K562 (cell line): Measurements from ENCODE around the gene CDH1. TPM values are rescaled to one million over a fixed set of nuclear protein-coding genes. Genes with fewer than 3 reads are reported as not detected.
A peak's percentile ranks its signal among the peaks of the same experiment; 100 is the strongest.

Experiments used
- ATAC-seq: fragments of 200-7000 bp; cut with Tn5 transposase; 3 replicates; pipeline ENCODE4 v1.9.1; 2020; ENCODE audit warnings: moderate library complexity
- BruUV-seq: library from RNA; stranded (reverse); fragments of 400-500 nt; replicated peaks from 2 replicates; lab custom pipeline; 2021; lab: Mats Ljungman, UMichigan
- CTCF ChIA-PET: fragments of 300-600 bp; formaldehyde crosslinking; extraction: SDS; loops from one replicate; lab custom pipeline; 2021; ENCODE audit warnings: low intra/inter-chr PET ratio; lab: Yijun Ruan, JAX
- POLR2A ChIA-PET: fragments of 300-600, 350-650 bp; sonication (Branson Sonifier 250); formaldehyde crosslinking; extraction: SDS; loops from one replicate; lab custom pipeline; 2021; ENCODE audit warnings: antibody characterized with exemption, inconsistent platforms; lab: Yijun Ruan, JAX
- DNase-seq, 4 experiments: peaks; one replicate each; pipeline versions ENCODE4 v3.0.0 to v3.0.0-alpha.2; 2011 to 2018; ENCODE audit warnings: low spot score in 3 of 4, mixed read lengths in 3 of 4; ENCODE audit errors: extremely low read depth in 1 of 4
- FAIRE-seq: peaks from 2 replicates; lab custom pipeline; 2011; peaks lifted over from hg19 to GRCh38; lab: Jason Lieb, UNC
- H2AFZ ChIP-seq: 2 replicates; pipeline ENCODE4 v1.6.0; 2011; ENCODE audit warnings: low read depth, low read length, control low read depth, inconsistent platforms
- H3K27ac ChIP-seq: fragments of 200-600 bp; 3 replicates; pipeline ENCODE4 v1.8.0; 2011; ENCODE audit warnings: low read depth, mild to moderate bottlenecking, control low read depth, inconsistent platforms, low read length, moderate library complexity, mixed read lengths; ENCODE audit errors: extremely low read depth
- H3K27me3 ChIP-seq, 2 experiments: fragments of 300-600 bp in 1 of 2; 2 replicates in 1 of 2; 3 replicates in 1 of 2; pipeline versions ENCODE4 v1.6.0 to v1.8.0; 2011; ENCODE audit warnings: inconsistent platforms in 2 of 2, low read length in 2 of 2, mild to moderate bottlenecking in 1 of 2, mixed read lengths in 1 of 2, moderate library complexity in 1 of 2; ENCODE audit not compliant: control insufficient read depth in 2 of 2, insufficient read depth in 2 of 2
- H3K36me3 ChIP-seq: fragments of 300-600 bp; 3 replicates; pipeline ENCODE4 v1.8.0; 2011; ENCODE audit warnings: mild to moderate bottlenecking, low read length, inconsistent platforms; ENCODE audit not compliant: control insufficient read depth, insufficient read depth
- H3K4me1 ChIP-seq, 2 experiments: fragments of 200-600 bp in 1 of 2; replicated peaks in 1 of 2; 2 replicates in 1 of 2; 3 replicates in 1 of 2; pipeline versions ENCODE4 v1.5.1 to v1.8.0; 2011; ENCODE audit warnings: inconsistent platforms in 2 of 2, low read length in 2 of 2, mild to moderate bottlenecking in 1 of 2, mixed read lengths in 1 of 2, moderate library complexity in 1 of 2; ENCODE audit not compliant: control insufficient read depth in 2 of 2, insufficient read depth in 2 of 2
- H3K4me2 ChIP-seq: 2 replicates; pipeline ENCODE4 v1.6.1; 2011; ENCODE audit warnings: low read length, control low read depth, inconsistent platforms, mixed read lengths; ENCODE audit not compliant: insufficient read depth
- H3K4me3 ChIP-seq: fragments of 200-600 bp; sonication (generic), shearing (Covaris generic); 2 replicates; pipeline ENCODE4 v1.5.1; 2016; ENCODE audit warnings: control low read depth, inconsistent platforms
- H3K79me2 ChIP-seq: fragments of 200-600 bp; 3 replicates; pipeline ENCODE4 v1.8.0; 2011; ENCODE audit warnings: low read length, inconsistent platforms; ENCODE audit not compliant: control insufficient read depth, insufficient read depth
- H3K9ac ChIP-seq, 2 experiments: 2 replicates each; pipeline versions ENCODE4 v1.6.0 to v1.6.1; 2011; ENCODE audit warnings: low read depth in 2 of 2, low read length in 2 of 2, control low read depth in 1 of 2, inconsistent platforms in 1 of 2, mild to moderate bottlenecking in 1 of 2, mixed read lengths in 1 of 2; ENCODE audit not compliant: insufficient read depth in 1 of 2
- H3K9me1 ChIP-seq: one replicate; pipeline ENCODE4 v1.6.0; 2011; ENCODE audit warnings: inconsistent platforms, mild to moderate bottlenecking, low read length, moderate library complexity; ENCODE audit not compliant: control insufficient read depth, insufficient read depth
- H3K9me3 ChIP-seq: replicated peaks from 2 replicates; pipeline ENCODE4 v1.5.1; 2011; ENCODE audit warnings: low read depth, low read length, inconsistent platforms; ENCODE audit not compliant: control insufficient read depth, insufficient read depth
- H4K20me1 ChIP-seq: replicated peaks from 2 replicates; pipeline ENCODE4 v1.6.1; 2011; ENCODE audit warnings: low read length, inconsistent platforms, mixed read lengths; ENCODE audit not compliant: control insufficient read depth, insufficient read depth
- BCOR ChIP-seq: fragments of 450-650 bp; IDR thresholded peaks from 2 replicates; pipeline ENCODE4 v1.6.1; 2016
- C11orf30 ChIP-seq: fragments of 450-650 bp; IDR thresholded peaks from 2 replicates; pipeline ENCODE4 v1.6.1; 2016; ENCODE audit warnings: low read depth, mild to moderate bottlenecking
- NCOA4 ChIP-seq: fragments of 450-650 bp; IDR thresholded peaks from 2 replicates; pipeline ENCODE4 v1.6.1; 2018; ENCODE audit warnings: mild to moderate bottlenecking; ENCODE audit not compliant: partially characterized antibody
- PTRF ChIP-seq: fragments of 450-650 bp; IDR thresholded peaks from 2 replicates; pipeline ENCODE4 v1.6.1; 2016; ENCODE audit warnings: mild to moderate bottlenecking, missing genetic modification characterization, missing compliant biosample characterization
- ZFP36 ChIP-seq: fragments of 150-350 bp; IDR thresholded peaks from 2 replicates; pipeline ENCODE4 v1.6.1; 2018; ENCODE audit warnings: low read length, low read depth; ENCODE audit not compliant: partially characterized antibody
- ZNF316 ChIP-seq: fragments of 450-650 bp; IDR thresholded peaks from 2 replicates; pipeline ENCODE4 v1.6.1; 2016
- ZNF354B ChIP-seq: fragments of 250-450 bp; sonication (Bioruptor Pico); IDR thresholded peaks from 2 replicates; pipeline ENCODE4 v1.4.0; 2020
- WGBS: fragments of 100-300 bp; shearing (Covaris generic); methylation state at CpG from one replicate; pipeline ENCODE4 v1.1.6; 2016; ENCODE audit warnings: low coverage, mixed read lengths; ENCODE audit not compliant: insufficient coverage; ENCODE audit errors: missing lambda C conversion rate; 5-methylcytosine and 5-hydroxymethylcytosine counted together
- in situ Hi-C: fragments of 300-500 bp; cut with MboI; formaldehyde crosslinking; loops from 4 replicates; pipeline ENCODE4 v1.15.0; 2018; ENCODE audit warnings: inconsistent platforms, mixed read lengths
- intact Hi-C: fragments of 100-400 bp; cut with micrococcal nuclease; formaldehyde crosslinking; loops from 2 replicates; pipeline ENCODE4 v1.14.2; 2022
- polyA plus RNA-seq, 8 experiments: library from polyadenylated mRNA; depleted of rRNA in 4 of 8; stranded (reverse) in 5 of 8; unstranded in 3 of 8; fragments of >200 nt; fragmentation: Nextera tagmentation in 2 of 8; fragmentation: Illumina TruSeq in 1 of 8; extraction: Ambion mirVana in 2 of 8; extraction: Trizol in 1 of 8; gene quantifications; 2 replicates each; pipeline versions ENCODE4 v1.2.1 to v1.2.3, GENCODE V29; 2011 to 2014; ENCODE audit warnings: inconsistent platforms in 1 of 8, missing spikeins in 1 of 8
- total RNA-seq, 7 experiments: library from RNA; depleted of rRNA in 6 of 7; stranded (reverse); fragments of >200 nt in 6 of 7; fragmentation: Illumina TruSeq in 2 of 7; extraction: Trizol in 2 of 7; gene quantifications; 2 replicates each; pipeline versions ENCODE4 v1.2.1 to v1.2.3, GENCODE V29; 2011 to 2021; ENCODE audit warnings: low replicate concordance in 1 of 7
- TF ChIP-seq, protein P1 (sequence below), 2 experiments: fragments of 450-650 bp in 1 of 2; IDR thresholded peaks; 2 replicates each; pipeline ENCODE4 v1.6.1; 2011 to 2017; ENCODE audit warnings: low read depth in 2 of 2, antibody characterized with exemption in 1 of 2, borderline replicate concordance in 1 of 2, low read length in 1 of 2, mild to moderate bottlenecking in 1 of 2, mixed read lengths in 1 of 2; ENCODE audit not compliant: control insufficient read depth in 1 of 2
- TF ChIP-seq, protein P2 (sequence below): sonication (generic); formaldehyde crosslinking; IDR thresholded peaks from 2 replicates; pipeline ENCODE4 v1.8.0; 2022; ENCODE audit warnings: missing genetic modification reagents, mild to moderate bottlenecking, borderline replicate concordance

Gene CDH1
- total and polyA plus RNA-seq, 9 of the 15 experiments (the other 6 are each of a cell fraction or from before 2014, with no cell fraction given) = 0.01 to 0.69 TPM; not detected in 7

DNA sequence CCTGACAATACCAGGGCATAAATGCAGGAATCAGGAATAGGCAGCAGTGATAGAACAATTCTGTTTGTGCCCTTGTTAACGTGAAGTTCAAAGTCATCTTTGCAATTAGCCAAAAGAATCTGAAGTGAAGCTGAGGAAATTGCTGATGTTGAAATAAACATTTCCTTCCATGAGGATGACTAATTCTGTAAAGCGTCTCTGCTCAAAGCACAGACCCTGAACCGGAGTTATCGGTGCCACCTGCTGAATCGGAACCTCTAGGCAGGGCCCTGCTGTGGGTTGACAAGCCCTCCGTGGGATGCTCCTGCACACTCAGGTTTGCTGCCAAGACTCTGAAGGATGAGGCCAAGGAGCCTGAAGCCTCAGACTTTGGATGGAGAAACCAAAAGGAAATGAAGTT, 37.0 kb upstream of the CDH1 start:
- peaks cover 36 to 58% of the 10 kb centered on the region in 2 experiments for H3K27me3 ChIP-seq
- H3K4me2 ChIP-seq = no peak overlapping the region
- DNase-seq (no peak), ATAC-seq (no peak), FAIRE-seq (no peak)
- POLR2A ChIA-PET = interaction anchor here (0.6 to 0.7 kb wide), 2 partner anchors 36 to 132 kb away, joined by 3 read pairs; no protein-coding TSS in a partner anchor
- no peaks in the 10 kb centered on the region for H3K79me2 ChIP-seq
- WGBS = 13% methylated on average over 6 of the region's 6 CpGs
- intact Hi-C loops = loop anchor here (10.0 kb wide), 1 partner anchor 425 kb away; no protein-coding TSS in a partner anchor
- H2AFZ ChIP-seq = no peak overlapping the region
- H3K9ac ChIP-seq = no peak overlapping the region
- no peaks in the 10 kb centered on the region for H3K9me1 ChIP-seq
- no peak overlapping the region for H3K27ac ChIP-seq
- H4K20me1 ChIP-seq = no peaks in the 10 kb centered on the region; the same call in 1 of the 2 replicates
- CTCF ChIA-PET = no interaction called here
- no peak overlapping the region for H3K4me3 ChIP-seq
- H3K36me3 ChIP-seq = no peaks in the 10 kb centered on the region
- H3K9me3 ChIP-seq = no peaks in the 10 kb centered on the region
- in situ Hi-C loops = loop anchor here (10.0 kb wide), 1 partner anchor 415 kb away; no protein-coding TSS in a partner anchor
- TF ChIP-seq BCOR (no peak), C11orf30 (peak; percentile 54; the same call in 1 of the 2 replicates), ZFP36 (no peak), NCOA4 (no peak), ZNF316 (peak; percentile 80), ZNF354B (CRISPR knock-in tag) (no peak), PTRF (tag) (no peak)
- TF ChIP-seq, protein P1, sequence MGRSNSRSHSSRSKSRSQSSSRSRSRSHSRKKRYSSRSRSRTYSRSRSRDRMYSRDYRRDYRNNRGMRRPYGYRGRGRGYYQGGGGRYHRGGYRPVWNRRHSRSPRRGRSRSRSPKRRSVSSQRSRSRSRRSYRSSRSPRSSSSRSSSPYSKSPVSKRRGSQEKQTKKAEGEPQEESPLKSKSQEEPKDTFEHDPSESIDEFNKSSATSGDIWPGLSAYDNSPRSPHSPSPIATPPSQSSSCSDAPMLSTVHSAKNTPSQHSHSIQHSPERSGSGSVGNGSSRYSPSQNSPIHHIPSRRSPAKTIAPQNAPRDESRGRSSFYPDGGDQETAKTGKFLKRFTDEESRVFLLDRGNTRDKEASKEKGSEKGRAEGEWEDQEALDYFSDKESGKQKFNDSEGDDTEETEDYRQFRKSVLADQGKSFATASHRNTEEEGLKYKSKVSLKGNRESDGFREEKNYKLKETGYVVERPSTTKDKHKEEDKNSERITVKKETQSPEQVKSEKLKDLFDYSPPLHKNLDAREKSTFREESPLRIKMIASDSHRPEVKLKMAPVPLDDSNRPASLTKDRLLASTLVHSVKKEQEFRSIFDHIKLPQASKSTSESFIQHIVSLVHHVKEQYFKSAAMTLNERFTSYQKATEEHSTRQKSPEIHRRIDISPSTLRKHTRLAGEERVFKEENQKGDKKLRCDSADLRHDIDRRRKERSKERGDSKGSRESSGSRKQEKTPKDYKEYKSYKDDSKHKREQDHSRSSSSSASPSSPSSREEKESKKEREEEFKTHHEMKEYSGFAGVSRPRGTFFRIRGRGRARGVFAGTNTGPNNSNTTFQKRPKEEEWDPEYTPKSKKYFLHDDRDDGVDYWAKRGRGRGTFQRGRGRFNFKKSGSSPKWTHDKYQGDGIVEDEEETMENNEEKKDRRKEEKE (IDR thresholded peaks at IDR 0.05; ENCODE audit: borderline replicate concordance in 1 of 2, control insufficient read depth in 1 of 2, low read depth in 2 of 2, low read length in 1 of 2) = no peak
- TF ChIP-seq, protein P2, sequence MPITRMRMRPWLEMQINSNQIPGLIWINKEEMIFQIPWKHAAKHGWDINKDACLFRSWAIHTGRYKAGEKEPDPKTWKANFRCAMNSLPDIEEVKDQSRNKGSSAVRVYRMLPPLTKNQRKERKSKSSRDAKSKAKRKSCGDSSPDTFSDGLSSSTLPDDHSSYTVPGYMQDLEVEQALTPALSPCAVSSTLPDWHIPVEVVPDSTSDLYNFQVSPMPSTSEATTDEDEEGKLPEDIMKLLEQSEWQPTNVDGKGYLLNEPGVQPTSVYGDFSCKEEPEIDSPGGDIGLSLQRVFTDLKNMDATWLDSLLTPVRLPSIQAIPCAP = no peak
- H3K4me1 ChIP-seq = peaks cover 5 to 6% of the 10 kb centered on the region in 2 experiments; a peak in 2 of 5 replicates
- BruUV-seq = no TSS peak
